Dendritic cell treated with granulocyte-macrophage colony-stimulating factor and Interleukin-4, amounts not matched to agents 40 ng/mL and 50 ng/mL, for 4 days (primary cell): Measurements from ENCODE around the gene TAS2R16.
"Not testable (repeated sequence)": the region's sequence is repeated elsewhere in the genome, so short reads cannot be mapped to it uniquely, and the experiment has no call there.

Experiments used
- H3K27ac Mint-ChIP-seq: one replicate; pipeline ENCODE4 v1.8.0; 2022; ENCODE audit warnings: mild to moderate bottlenecking, mixed read lengths
- H3K27me3 Mint-ChIP-seq: one replicate; pipeline ENCODE4 v1.8.0; 2022; ENCODE audit warnings: mild to moderate bottlenecking, mixed read lengths
- H3K36me3 Mint-ChIP-seq: one replicate; pipeline ENCODE4 v1.8.0; 2022; ENCODE audit warnings: low read depth, mixed read lengths
- H3K4me1 Mint-ChIP-seq: one replicate; pipeline ENCODE4 v1.8.0; 2022; ENCODE audit warnings: low read depth, mixed read lengths
- H3K4me3 Mint-ChIP-seq: one replicate; pipeline ENCODE4 v1.8.0; 2022; ENCODE audit warnings: mild to moderate bottlenecking, moderate library complexity, mixed read lengths
- H3K9me3 Mint-ChIP-seq: one replicate; pipeline ENCODE4 v1.8.0; 2022; ENCODE audit warnings: mixed read lengths
- intact Hi-C: fragments of 100-400 bp; cut with micrococcal nuclease; formaldehyde crosslinking; loops from one replicate; pipeline ENCODE4 v1.15.0; 2022

TAS2R16 gene

GRCh38 chr7:123003539-123004126 lies 8.1 kb upstream of the TAS2R16 start:
- intact Hi-C loops: no loop called here
- no peaks in the 10 kb centered on the region for H3K36me3 Mint-ChIP-seq
- H3K4me3 Mint-ChIP-seq: no peak overlapping the region
- no peaks in the 10 kb centered on the region for H3K27me3 Mint-ChIP-seq
- H3K4me1 Mint-ChIP-seq: no peaks in the 10 kb centered on the region
- no peak overlapping the region for H3K27ac Mint-ChIP-seq
- H3K9me3 Mint-ChIP-seq: peaks cover 7% of the 10 kb centered on the region

GRCh38 chr7:122989577-122989976 lies 5.9 kb downstream of the TAS2R16 start:
- H3K9me3 Mint-ChIP-seq: peaks cover 28% of the 10 kb centered on the region
- no peaks in the 10 kb centered on the region for H3K4me1 Mint-ChIP-seq
- H3K27me3 Mint-ChIP-seq: no peaks in the 10 kb centered on the region
- H3K36me3 Mint-ChIP-seq: no peaks in the 10 kb centered on the region
- H3K27ac Mint-ChIP-seq: no peak overlapping the region
- intact Hi-C loops: no loop called here
- H3K4me3 Mint-ChIP-seq: no peak overlapping the region

DNA sequence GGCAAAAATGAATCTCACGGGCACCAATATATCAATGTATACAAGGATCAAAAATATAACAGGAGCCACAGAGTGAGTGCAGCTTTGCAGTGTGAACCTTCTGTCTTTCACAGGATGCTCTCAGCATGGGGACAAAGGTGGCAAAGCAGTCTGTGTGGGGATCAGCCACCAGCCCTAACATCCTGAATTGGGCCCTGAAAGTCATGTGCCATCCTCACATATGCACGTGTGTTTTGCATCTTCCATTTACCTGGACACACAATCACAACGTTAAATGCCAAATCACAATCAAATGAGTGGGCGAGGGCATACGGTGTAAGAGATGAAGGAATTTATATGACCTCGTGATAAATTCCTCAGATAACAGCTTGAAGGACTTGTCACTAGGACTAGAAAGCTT lies 6.5 kb downstream of the TAS2R16 start:
- Mint-ChIP-seq H3K4me1 (no peaks in the 10 kb centered on the region), H3K27ac (no peak overlapping the region), H3K27me3 (no peaks in the 10 kb centered on the region), H3K36me3 (no peaks in the 10 kb centered on the region), H3K9me3 (peaks cover 28% of the 10 kb centered on the region), H3K4me3 (no peak overlapping the region)
- intact Hi-C loops: no loop called here

DNA sequence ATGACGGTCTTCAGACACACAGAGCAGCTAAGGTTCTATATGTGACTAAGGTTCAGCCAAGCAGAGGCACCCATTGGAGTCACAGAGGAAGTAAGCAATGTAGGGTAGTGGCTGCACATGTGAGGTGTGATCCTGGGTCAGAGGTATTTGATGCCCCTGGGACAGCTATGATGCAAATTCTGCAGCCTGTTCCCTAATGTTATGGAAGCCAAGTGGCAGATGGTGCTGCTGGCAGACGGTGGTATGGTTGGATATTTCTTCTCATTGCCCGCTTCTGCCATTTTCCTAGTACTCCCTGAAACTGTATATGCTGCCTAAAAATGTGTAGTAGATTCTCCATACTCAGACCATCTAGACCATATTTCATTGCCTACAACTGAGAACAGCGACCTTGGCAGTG lies 7.2 kb downstream of the TAS2R16 start:
- H3K9me3 Mint-ChIP-seq: peaks cover 20% of the 10 kb centered on the region
- intact Hi-C loops: no loop called here
- H3K4me1 Mint-ChIP-seq: no peaks in the 10 kb centered on the region
- H3K27me3 Mint-ChIP-seq: no peaks in the 10 kb centered on the region
- no peak overlapping the region for H3K27ac Mint-ChIP-seq
- no peaks in the 10 kb centered on the region for H3K36me3 Mint-ChIP-seq
- no peak overlapping the region for H3K4me3 Mint-ChIP-seq

DNA sequence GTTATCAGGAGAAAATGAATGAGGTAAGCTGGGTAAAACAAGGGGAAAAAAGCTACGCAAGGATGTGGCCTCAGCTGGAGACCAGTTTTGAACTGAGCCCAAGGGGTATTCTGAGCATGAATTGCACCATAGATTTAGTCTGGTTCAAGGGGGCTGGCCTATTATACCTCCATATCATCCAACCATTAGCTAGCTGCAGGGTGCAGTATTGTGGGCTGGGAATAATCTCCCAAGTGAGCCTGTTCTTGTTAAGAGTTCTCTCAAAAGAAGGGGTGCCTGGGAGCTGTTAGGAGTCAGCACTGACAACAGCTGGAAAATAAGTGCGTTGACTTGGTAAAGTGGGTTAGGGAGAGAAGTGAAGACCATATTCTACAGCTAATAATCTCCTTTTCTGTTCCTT lies 8.0 kb downstream of the TAS2R16 start:
- intact Hi-C loops: no loop called here
- no peaks in the 10 kb centered on the region for H3K27me3 Mint-ChIP-seq
- H3K27ac Mint-ChIP-seq: no peak overlapping the region
- no peak overlapping the region for H3K4me3 Mint-ChIP-seq
- H3K4me1 Mint-ChIP-seq: no peaks in the 10 kb centered on the region
- H3K9me3 Mint-ChIP-seq: peaks cover 12% of the 10 kb centered on the region
- H3K36me3 Mint-ChIP-seq: no peaks in the 10 kb centered on the region

GRCh38 chr7:122984021-122984420 lies 11.5 kb downstream of the TAS2R16 start:
- H3K4me3 Mint-ChIP-seq: no peak overlapping the region
- no peaks in the 10 kb centered on the region for H3K36me3 Mint-ChIP-seq
- no peaks in the 10 kb centered on the region for H3K4me1 Mint-ChIP-seq
- no peak overlapping the region for H3K27ac Mint-ChIP-seq
- intact Hi-C loops: no loop called here
- H3K27me3 Mint-ChIP-seq: no peaks in the 10 kb centered on the region
- H3K9me3 Mint-ChIP-seq: no peaks in the 10 kb centered on the region

GRCh38 chr7:122983261-122983660 lies 12.2 kb downstream of the TAS2R16 start:
- intact Hi-C loops: no loop called here
- no peak overlapping the region for H3K4me3 Mint-ChIP-seq
- no peaks in the 10 kb centered on the region for H3K4me1 Mint-ChIP-seq
- no peaks in the 10 kb centered on the region for H3K27me3 Mint-ChIP-seq
- H3K27ac Mint-ChIP-seq: no peak overlapping the region
- no peaks in the 10 kb centered on the region for H3K36me3 Mint-ChIP-seq
- H3K9me3 Mint-ChIP-seq: no peaks in the 10 kb centered on the region

GRCh38 chr7:122975341-122975740 lies 20.2 kb downstream of the TAS2R16 start:
- H3K9me3 Mint-ChIP-seq: peaks cover 16% of the 10 kb centered on the region
- H3K27ac Mint-ChIP-seq: no peak overlapping the region
- H3K4me3 Mint-ChIP-seq: no peak overlapping the region
- H3K27me3 Mint-ChIP-seq: no peaks in the 10 kb centered on the region
- no peaks in the 10 kb centered on the region for H3K36me3 Mint-ChIP-seq
- intact Hi-C loops: no loop called here
- H3K4me1 Mint-ChIP-seq: no peaks in the 10 kb centered on the region

DNA sequence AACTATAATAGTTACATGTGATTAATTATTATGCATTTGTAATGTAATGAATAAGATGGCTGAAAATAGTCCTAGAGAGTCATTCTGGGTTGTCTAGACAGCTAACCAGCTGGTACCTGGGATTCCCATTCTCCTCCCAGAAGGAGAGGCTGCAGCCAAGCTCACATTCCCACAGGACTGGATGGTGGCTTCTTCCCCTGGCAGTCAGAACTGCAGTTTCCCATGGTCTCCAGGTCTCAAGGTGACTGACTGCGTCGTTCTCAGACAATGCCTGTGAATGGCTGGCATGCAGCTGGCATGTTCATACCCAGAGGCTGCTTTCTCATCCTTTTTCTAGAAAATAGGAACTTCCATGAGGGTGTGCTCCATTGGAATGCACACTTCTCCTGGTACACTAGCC lies 21.3 kb downstream of the TAS2R16 start:
- H3K9me3 Mint-ChIP-seq: peaks cover 16% of the 10 kb centered on the region
- no peaks in the 10 kb centered on the region for H3K4me1 Mint-ChIP-seq
- H3K27ac Mint-ChIP-seq: no peak overlapping the region
- H3K4me3 Mint-ChIP-seq: no peak overlapping the region
- H3K36me3 Mint-ChIP-seq: no peaks in the 10 kb centered on the region
- no peaks in the 10 kb centered on the region for H3K27me3 Mint-ChIP-seq
- intact Hi-C loops: no loop called here

- no peaks in the 10 kb centered on the region for H3K36me3 Mint-ChIP-seq
- intact Hi-C loops: no loop called here
Measured at GRCh38 chr7:122972056-122972455, 23.4 kb downstream of the TAS2R16 start.

GRCh38 chr7:122970740-122971725 lies 24.5 kb downstream of the TAS2R16 start:
- no peaks in the 10 kb centered on the region for H3K36me3 Mint-ChIP-seq
- H3K27me3 Mint-ChIP-seq: no peaks in the 10 kb centered on the region
- H3K4me1 Mint-ChIP-seq: no peaks in the 10 kb centered on the region
- intact Hi-C loops: no loop called here
- no peak overlapping the region for H3K27ac Mint-ChIP-seq
- H3K4me3 Mint-ChIP-seq: no peak overlapping the region
- H3K9me3 Mint-ChIP-seq: peaks cover 16% of the 10 kb centered on the region

More at GRCh38 chr7:122972056-122972455, 23.4 kb downstream of the TAS2R16 start:
- Mint-ChIP-seq H3K27ac (no peak overlapping the region), H3K9me3 (peaks cover 16% of the 10 kb centered on the region), H3K4me1 (no peaks in the 10 kb centered on the region), H3K27me3 (no peaks in the 10 kb centered on the region), H3K4me3 (no peak overlapping the region)

- Mint-ChIP-seq H3K4me3 (no peak overlapping the region), H3K27me3 (no peaks in the 10 kb centered on the region), H3K27ac (no peak overlapping the region)
Measured at GRCh38 chr7:122968389-122968788, 27.1 kb downstream of the TAS2R16 start.

GRCh38 chr7:122965306-122965705 lies 30.2 kb downstream of the TAS2R16 start:
- H3K27me3 Mint-ChIP-seq: no peaks in the 10 kb centered on the region
- no peak overlapping the region for H3K4me3 Mint-ChIP-seq
- intact Hi-C loops: no loop called here
- H3K36me3 Mint-ChIP-seq: no peaks in the 10 kb centered on the region
- no peaks in the 10 kb centered on the region for H3K4me1 Mint-ChIP-seq
- H3K9me3 Mint-ChIP-seq: peaks cover 12% of the 10 kb centered on the region
- no peak overlapping the region for H3K27ac Mint-ChIP-seq

More at GRCh38 chr7:122968389-122968788, 27.1 kb downstream of the TAS2R16 start:
- H3K36me3 Mint-ChIP-seq: no peaks in the 10 kb centered on the region
- intact Hi-C loops: no loop called here
- H3K9me3 Mint-ChIP-seq: peaks cover 8% of the 10 kb centered on the region
- H3K4me1 Mint-ChIP-seq: no peaks in the 10 kb centered on the region

DNA sequence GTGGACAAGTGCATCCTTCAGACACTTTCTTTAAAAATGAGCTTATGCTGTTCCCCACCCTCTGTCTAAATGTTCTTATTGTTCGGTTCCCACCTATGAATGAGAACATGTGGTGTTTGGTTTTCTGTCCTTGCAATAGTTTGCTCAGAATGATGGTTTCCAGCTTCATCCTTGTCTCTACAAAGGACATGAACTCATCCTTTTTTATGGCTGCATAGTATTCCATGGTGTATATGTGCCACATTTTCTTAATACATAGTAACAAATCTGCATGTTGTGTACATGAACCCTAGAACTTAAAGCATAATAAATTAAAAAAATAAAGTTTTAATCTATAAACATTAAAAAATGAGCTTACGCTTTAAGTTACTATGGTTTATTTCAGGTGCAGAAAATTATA lies 41.8 kb downstream of the TAS2R16 start:
- H3K36me3 Mint-ChIP-seq, intact Hi-C loops, H3K9me3 Mint-ChIP-seq, H3K4me1 Mint-ChIP-seq, H3K27me3 Mint-ChIP-seq, H3K4me3 Mint-ChIP-seq, H3K27ac Mint-ChIP-seq: not testable (repeated sequence)
